Measurements from ENCODE around the gene JOSD1. TPM values are rescaled to one million over a fixed set of nuclear protein-coding genes. Genes with fewer than 3 reads are reported as not detected.
A peak's percentile ranks its signal among the peaks of the same experiment; 100 is the strongest.
"Not testable (repeated sequence)": the region's sequence is repeated elsewhere in the genome, so short reads cannot be mapped to it uniquely, and the experiment has no call there.

JOSD1 gene
- total RNA-seq, 4 donors from 2014 or later, result 77.6 to 156 (median 121) TPM

DNA sequence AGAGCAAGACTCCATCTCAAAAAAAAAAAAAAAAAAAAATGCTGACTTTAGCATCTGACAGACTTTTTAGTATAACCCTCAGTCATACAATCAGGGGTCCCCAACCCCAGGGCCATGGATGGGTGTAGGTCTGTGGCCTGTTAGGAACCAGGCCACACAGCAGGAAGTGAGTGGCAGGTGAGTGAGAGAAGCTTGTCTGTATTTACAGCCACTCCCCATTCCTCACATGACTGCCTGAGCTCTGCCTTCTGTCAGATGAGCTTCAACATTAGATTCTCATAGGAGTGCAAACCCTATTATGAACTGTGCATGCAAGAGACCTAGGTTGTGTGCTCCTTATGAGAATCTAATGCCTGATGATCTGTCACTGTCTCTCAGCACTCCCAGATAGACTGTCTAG lies 47.9 kb downstream of the JOSD1 start:
- H3K27ac ChIP-seq, result no peak overlapping the region
- peaks cover 0 to 12% (median 5%) of the 10 kb centered on the region in 4 donors for H3K4me1 ChIP-seq
- no peaks in the 10 kb centered on the region for H3K27me3 ChIP-seq
- H3K4me3 ChIP-seq, result no peak overlapping the region
- no peaks in the 10 kb centered on the region for H3K9me3 ChIP-seq
- peak in 1 of 3 donors; percentile 48 for DNase-seq
- TF ChIP-seq, protein P1, sequence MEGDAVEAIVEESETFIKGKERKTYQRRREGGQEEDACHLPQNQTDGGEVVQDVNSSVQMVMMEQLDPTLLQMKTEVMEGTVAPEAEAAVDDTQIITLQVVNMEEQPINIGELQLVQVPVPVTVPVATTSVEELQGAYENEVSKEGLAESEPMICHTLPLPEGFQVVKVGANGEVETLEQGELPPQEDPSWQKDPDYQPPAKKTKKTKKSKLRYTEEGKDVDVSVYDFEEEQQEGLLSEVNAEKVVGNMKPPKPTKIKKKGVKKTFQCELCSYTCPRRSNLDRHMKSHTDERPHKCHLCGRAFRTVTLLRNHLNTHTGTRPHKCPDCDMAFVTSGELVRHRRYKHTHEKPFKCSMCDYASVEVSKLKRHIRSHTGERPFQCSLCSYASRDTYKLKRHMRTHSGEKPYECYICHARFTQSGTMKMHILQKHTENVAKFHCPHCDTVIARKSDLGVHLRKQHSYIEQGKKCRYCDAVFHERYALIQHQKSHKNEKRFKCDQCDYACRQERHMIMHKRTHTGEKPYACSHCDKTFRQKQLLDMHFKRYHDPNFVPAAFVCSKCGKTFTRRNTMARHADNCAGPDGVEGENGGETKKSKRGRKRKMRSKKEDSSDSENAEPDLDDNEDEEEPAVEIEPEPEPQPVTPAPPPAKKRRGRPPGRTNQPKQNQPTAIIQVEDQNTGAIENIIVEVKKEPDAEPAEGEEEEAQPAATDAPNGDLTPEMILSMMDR (IDR thresholded peaks at IDR 0.05), result no peak
- TF ChIP-seq POLR2A (IDR thresholded peaks at IDR 0.05), result no peak
- H3K36me3 ChIP-seq, result no peaks in the 10 kb centered on the region

DNA sequence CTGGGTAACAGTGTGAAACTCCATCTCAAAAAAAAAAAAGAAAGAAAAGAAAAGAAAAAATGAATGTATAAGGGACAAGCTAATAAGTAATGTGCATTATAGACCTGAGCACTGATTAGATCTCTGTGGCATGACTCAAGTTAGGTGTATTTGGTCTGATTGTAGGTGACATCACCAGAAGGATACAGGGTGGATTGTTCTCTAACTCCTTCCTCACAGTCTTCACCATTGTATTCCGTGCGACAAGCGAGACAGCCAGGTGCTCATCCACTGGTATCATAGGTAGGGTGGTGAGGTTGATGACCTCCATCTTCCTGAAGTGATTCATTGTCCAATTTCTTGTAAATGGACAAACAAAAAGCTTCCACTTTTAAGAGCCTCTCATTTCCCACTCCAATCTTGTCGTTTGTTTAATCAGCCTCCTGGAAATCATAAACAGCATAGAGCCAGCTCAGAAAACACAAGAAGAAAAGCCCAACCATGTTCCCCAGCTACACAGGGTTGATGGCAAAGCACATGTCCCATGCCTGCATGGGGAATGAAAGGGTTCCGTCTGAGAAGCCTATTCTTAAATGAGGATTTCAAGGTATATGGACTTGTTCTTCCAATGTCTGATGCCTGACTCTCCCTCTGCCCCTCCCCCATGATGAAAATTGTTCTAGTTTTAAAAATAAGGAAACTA lies 50.8 kb downstream of the JOSD1 start:
- DNase-seq, result no peak
- Histone ChIP-seq H3K4me3 (no peak overlapping the region), H3K27ac (no peak overlapping the region), H3K9me3 (no peaks in the 10 kb centered on the region), H3K4me1 (no peaks in the 10 kb centered on the region), H3K36me3 (no peaks in the 10 kb centered on the region), H3K27me3 (no peaks in the 10 kb centered on the region)
- TF ChIP-seq, protein P1 (IDR thresholded peaks at IDR 0.05), result no peak

DNA sequence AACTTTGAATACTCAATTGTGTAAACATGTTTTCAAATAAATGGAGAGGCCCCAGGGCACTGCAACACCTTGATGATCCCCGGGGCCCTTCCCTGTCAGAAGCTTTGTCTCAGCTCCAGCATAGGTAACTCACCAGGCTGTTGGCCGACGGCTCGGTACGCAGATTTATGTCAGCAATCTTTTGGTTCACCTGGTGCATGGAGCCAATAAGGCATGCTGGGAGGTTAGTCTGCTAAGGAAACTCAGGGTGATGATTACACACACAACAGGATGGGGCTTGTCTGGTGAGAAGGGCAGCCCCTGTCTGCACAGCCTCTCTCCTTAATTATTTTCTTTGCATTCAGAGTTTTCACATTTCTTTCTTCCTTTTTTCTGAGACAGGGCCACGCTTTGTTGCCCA lies 55.3 kb downstream of the JOSD1 start:
- Histone ChIP-seq H3K4me3 (no peak overlapping the region), H3K36me3 (no peaks in the 10 kb centered on the region), H3K9me3 (no peaks in the 10 kb centered on the region), H3K4me1 (no peaks in the 10 kb centered on the region), H3K27ac (no peak overlapping the region), H3K27me3 (no peaks in the 10 kb centered on the region)
- TF ChIP-seq POLR2A (IDR thresholded peaks at IDR 0.05), result no peak
- TF ChIP-seq, protein P1 (IDR thresholded peaks at IDR 0.05), result no peak
- no peak for DNase-seq

DNA sequence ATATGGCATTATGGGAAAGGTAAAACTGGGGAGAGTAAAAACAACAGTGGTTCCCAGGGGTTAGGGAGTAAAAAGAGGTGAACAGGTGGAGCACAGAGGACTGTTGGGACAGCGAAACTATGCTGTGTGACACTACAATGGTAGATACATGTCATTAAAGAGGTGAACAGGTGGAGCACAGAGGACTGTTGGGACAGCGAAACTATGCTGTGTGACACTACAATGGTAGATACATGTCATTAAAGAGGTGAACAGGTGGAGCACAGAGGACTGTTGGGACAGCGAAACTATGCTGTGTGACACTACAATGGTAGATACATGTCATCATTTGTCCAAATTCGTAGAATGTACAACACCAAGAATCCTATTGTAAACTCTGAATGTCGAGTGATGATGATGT lies 56.5 kb downstream of the JOSD1 start:
- not testable (repeated sequence) for H3K4me1 ChIP-seq, H3K27ac ChIP-seq, H3K9me3 ChIP-seq, H3K4me3 ChIP-seq, H3K36me3 ChIP-seq, H3K27me3 ChIP-seq, DNase-seq

DNA sequence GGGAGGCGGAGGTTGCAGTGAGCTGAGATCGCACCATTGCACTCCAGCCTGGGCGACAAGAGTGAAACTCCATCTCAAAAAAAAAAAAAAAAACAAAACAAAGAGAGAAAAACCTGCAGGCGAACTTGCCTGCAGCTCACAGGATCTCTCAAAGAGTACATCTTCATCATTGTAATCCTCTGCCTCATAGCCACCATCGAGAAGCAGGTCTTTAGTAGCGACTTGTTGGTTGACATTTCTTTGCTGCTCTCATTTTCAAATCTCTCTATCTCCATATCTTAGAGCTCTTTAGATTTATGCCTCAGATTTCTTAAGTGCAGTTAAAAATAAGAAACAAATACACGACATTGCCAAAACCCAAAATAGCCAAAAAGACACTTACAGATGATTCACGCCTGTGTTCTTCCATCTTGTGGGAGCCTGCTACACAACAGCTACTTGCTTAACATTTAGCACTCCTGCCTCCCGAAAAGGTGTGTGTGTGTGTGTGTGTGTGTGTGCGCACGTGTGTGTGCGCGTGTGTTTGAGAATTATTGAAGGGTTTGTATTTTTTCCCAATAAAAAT lies 59.2 kb downstream of the JOSD1 start:
- Histone ChIP-seq H3K36me3 (no peaks in the 10 kb centered on the region), H3K27me3 (no peaks in the 10 kb centered on the region), H3K4me3 (no peak overlapping the region), H3K4me1 (no peaks in the 10 kb centered on the region), H3K9me3 (no peaks in the 10 kb centered on the region), H3K27ac (no peak overlapping the region)
- DNase-seq, result no peak
- TF ChIP-seq, protein P1 (IDR thresholded peaks at IDR 0.05), result no peak
- TF ChIP-seq POLR2A (IDR thresholded peaks at IDR 0.05), result no peak

DNA sequence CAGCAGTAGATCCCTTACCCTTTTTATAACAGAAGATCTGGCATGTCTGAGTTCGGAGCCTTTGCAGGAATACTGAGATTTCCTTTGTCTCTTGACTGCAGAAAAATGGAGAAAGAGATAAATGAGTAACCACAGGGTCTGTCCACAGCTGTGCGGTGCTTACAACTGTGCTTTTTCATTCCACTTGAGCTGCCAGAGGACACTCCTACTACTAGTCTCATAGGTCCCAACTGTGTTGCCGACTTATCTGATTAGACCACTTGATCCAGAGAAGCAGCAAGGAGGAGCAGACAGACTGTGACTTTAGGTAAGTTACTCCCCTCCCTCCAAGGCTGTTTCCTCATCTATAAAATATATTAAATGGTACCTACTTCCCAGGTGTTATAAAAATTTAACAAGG lies 62.0 kb downstream of the JOSD1 start:
- Histone ChIP-seq H3K9me3 (no peaks in the 10 kb centered on the region), H3K4me3 (no peak overlapping the region), H3K36me3 (no peaks in the 10 kb centered on the region), H3K4me1 (no peaks in the 10 kb centered on the region), H3K27ac (no peak overlapping the region), H3K27me3 (no peaks in the 10 kb centered on the region)
- no peak for TF ChIP-seq POLR2A (IDR thresholded peaks at IDR 0.05)
- TF ChIP-seq, protein P1 (IDR thresholded peaks at IDR 0.05), result no peak
- DNase-seq, result no peak
